GM10266 (cell line): ENCODE results near the gene LAMA1.

Experiments
- DNase-seq: peaks from one replicate; pipeline ENCODE4 v3.0.0; 2012; ENCODE audit errors: extremely low spot score
- CTCF ChIP-seq: IDR thresholded peaks from 2 replicates; pipeline ENCODE4 v1.5.1; 2012; ENCODE audit warnings: mild to moderate bottlenecking, low read depth; ENCODE audit not compliant: control insufficient read depth, insufficient read depth; ENCODE audit errors: missing control alignments

LAMA1 gene

GRCh38 chr18:7105268-7105667, 12.3 kb downstream of the LAMA1 start:
- no peak for TF ChIP-seq CTCF
- no peak for DNase-seq

- no peak for TF ChIP-seq CTCF
- no peak for DNase-seq
Measured at GRCh38 chr18:7104649-7105048, 12.9 kb downstream of the LAMA1 start.

GRCh38 chr18:7102131-7102530, 15.5 kb downstream of the LAMA1 start:
- no peak for DNase-seq
- no peak for TF ChIP-seq CTCF

- no peak for TF ChIP-seq CTCF
- DNase-seq = no peak
Measured at GRCh38 chr18:7096838-7097237, 20.8 kb downstream of the LAMA1 start.

- no peak for TF ChIP-seq CTCF
- DNase-seq = no peak
Measured at GRCh38 chr18:7094427-7094826, 23.2 kb downstream of the LAMA1 start.

GRCh38 chr18:7090771-7091170, 26.8 kb downstream of the LAMA1 start:
- no peak for TF ChIP-seq CTCF
- no peak for DNase-seq

GRCh38 chr18:7089369-7089768, 28.2 kb downstream of the LAMA1 start:
- DNase-seq = no peak
- no peak for TF ChIP-seq CTCF
